Measurements from ENCODE around the gene JAK1.
"Not testable (repeated sequence)": the region's sequence is repeated elsewhere in the genome, so short reads cannot be mapped to it uniquely, and the experiment has no call there.

Gene JAK1

DNA sequence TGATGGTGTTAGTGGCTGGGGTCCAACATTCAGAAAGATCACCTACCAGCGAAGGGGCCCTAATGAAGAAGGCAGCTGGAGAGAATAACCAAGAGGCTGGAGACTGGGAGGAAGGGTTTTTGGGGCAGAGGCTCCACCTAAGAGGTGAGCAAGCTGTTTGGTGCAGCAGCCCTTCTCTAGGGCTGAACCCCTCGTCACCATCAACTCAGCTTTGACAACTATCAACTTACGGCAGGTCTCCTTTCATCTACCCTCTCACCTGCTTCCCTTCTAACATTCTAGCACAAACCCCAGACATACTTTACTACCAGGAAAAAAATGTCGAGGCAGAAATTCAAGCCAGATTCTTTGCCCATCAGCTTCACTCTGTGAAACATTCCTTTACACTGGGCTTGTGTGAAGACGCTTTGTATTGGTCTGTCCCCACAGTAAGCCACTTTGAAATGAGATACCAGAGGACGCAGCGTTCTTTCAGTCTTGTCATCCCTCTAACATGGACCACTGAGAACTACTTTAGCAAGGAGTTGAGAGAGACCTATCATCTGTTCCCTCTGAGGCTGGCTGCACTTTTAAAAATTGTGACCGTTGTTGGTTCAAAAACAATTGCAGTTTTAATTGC is 136.8 kb downstream of the JAK1 start:
- no peak for DNase-seq

DNA sequence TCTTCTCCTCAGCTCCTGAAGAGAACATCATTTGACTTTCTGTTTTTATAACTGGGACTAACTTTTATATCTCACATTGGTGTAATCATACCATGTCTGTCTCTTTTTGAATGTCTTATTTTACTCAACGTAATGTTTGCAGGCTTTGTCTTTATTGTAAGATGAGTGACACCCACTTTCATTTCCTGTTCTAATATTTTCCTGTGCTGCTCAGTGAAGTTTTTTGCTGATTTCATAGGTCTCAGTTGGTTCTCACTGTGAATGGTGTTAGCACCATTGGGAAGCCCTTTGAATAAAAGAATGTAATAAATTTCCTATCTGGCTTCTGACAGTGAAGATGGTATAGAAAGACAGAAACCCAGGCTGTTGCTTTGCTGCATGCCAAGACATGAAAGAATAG is 137.5 kb downstream of the JAK1 start:
- no peak for DNase-seq

DNA sequence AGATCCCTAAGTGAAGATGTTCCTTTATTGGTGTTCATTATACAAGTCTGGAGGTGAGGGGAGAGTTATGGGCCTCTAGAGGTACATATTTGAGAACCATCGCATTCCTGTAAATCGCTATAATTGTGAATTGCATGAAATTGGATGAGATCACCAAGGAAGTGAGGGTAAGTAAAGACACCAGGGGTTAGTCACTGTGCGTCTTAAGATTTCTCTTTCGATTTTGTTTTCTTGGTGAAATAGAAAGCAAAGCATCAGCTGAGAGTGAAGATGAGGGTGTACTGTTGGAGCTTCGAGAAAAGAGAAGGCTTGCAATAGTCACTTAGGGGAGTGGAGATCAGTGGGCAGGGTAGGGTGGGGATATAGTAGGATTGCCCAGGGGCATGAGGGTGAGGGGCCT is 139.4 kb downstream of the JAK1 start:
- DNase-seq: no peak

DNA sequence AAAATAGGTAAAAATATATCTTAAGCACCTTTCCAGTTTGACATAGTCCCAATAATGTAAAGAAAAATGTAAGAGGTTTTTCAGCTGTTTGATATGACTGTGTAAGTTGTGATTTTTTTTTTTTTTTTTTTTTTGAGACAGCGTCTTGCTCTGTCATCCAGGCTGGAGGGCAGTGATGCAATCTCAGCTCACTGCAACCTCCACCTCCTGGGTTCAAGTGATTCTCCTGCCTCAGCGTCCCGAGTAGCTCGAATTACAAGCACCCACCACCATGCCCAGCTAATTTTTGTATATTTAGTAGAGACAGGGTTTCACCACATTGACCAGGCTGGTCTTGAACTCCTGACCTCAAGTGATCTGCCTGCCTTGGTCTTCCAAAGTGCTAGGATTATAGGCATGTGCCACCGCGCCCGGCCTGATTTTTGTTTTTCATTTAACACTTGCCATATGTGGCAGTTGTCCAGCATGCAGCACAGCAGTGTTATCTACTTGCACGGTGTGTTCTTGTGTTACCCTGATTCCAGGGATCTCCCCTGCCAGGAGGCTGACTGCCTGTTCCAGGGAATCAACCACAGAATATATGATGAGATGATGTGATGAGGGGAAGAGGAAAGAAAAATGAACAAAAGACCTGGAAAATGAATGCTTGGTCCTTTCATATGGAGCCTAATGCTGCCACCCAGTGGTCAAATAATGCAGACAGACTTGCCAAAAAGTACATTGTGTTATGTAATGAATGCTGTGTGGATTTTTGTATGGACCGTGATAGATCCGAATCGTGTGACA is 142.5 kb downstream of the JAK1 start:
- DNase-seq: peak; percentile 58 to 72

- no peak for DNase-seq
Observed at GRCh38 chr1:64822621-64823020, 143.7 kb downstream of the JAK1 start.

DNA sequence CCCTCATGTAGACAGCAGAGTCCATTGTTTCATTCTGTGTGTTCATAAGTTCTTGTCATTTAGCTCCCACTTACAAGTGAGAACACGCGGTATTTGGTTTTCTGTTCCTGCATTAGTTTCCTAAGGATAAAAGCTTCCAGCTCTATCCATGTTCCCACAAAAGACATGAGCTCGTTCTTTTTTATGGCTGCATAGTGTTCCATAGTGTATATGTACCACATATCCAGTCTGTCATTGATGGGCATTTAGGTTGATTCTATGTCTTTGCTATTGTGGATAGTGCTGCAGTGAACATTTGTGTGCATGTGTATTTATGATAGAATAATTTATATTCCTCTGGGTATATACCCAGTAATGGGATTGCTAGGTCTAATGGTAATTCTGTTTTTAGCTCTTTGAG is 145.8 kb downstream of the JAK1 start:
- DNase-seq: not testable (repeated sequence)

- not testable (repeated sequence) for DNase-seq
Observed at GRCh38 chr1:64817364-64817763, 149.0 kb downstream of the JAK1 start.

DNA sequence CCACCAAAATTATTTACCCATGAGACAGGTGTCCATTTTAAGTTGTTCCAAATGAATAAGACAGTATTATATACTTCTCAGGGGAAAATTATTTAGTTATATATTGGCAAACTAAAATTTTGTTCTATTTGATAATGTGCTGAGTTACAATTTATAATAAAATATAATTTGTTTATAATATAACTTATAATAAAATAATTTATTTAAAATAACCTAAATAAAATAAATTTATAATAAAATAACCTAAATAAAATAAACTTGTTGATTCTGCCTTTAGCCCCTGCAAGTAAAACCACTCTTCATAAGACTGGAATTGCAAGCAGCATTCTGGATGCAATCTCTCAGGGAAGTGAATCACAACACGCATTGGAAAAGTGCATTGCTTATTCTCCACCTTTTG is 151.9 kb downstream of the JAK1 start:
- no peak for DNase-seq

- no peak for DNase-seq
Observed at GRCh38 chr1:64811131-64811530, 155.2 kb downstream of the JAK1 start.

- no peak for DNase-seq
Observed at GRCh38 chr1:64810001-64810400, 156.3 kb downstream of the JAK1 start.

- DNase-seq: no peak
Observed at GRCh38 chr1:64809309-64809708, 157.0 kb downstream of the JAK1 start.

DNA sequence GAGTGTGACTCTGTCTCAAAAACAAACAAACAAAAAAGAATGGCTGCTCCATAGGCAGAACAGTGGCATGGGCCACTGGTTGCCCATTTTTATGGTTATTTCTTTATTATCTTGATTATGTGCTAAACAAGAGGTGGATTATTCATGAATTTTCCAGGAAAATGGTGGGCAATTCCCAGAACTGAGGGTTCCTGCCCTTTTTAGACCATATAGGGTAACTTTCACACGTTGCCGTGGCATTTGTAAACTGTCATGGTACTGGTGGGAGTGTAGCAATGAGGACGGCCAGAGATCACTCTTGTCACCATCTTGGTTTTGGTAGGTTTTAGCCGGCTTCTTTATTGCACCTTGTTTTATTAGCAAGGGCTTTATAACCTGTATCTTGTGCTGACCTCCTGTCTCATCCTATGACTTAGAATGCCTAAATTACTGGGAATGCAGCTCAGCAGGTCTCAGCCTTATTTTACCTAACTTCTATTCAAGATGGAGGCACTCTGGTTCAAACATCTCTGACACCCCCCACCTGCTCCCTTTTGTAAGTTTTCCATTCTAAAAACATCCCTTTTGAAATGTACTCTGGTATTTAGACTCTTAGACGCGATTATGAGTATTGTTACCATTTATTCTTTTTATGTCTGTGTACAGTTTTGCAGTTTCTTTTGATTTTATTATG is 164.4 kb downstream of the JAK1 start:
- no peak for DNase-seq

DNA sequence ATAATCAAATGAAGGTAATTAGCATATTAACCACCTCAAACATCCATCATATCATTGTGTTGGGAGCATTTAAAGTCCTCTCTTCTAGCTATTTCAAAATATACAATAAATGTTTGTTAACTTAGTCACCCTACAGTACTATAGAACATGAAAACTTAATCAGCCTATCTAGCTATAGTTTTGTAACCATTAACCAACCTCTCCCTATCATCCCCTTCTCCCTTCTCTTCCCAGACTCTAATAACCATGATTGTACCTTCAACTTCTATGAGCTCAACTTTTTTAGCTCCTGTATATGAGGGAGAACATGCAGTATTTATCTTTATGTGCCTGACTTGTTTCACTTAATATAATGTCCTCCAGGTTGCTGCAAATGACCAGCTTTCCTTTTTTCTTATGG is 167.5 kb downstream of the JAK1 start:
- no peak for DNase-seq

DNA sequence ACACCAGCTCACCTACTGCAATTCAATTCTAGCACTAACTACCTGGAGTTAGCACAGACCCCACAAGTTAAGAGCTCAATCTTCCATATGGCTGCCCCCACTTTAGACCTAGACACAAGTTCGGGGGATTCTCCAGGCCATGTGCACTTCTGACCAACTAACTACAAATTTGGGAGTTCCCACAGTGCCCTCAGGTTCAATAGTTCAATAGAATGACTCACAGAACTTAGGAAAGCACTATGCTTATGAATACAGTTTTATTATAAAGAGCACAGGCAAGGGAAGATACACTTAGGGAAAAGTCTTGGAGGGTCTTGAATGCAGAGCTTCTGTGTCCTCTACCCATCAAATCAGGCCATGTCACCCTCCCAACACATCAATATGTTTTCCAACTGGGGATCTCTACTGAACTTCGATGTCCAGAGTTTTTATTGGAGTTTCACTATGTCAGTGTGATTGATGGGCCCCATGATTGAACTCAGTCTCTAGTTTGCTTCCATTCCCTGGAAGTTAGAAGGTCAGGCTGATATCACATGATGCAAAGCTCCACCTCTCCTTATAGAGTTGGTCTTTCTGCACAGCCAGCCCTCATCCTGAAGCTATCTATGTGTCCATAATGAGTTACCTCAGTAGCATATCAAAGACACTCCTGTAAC is 175.4 kb downstream of the JAK1 start:
- no peak for DNase-seq
